ENCODE results near the gene OXSR1. TPM values are rescaled to one million over a fixed set of nuclear protein-coding genes. Genes with fewer than 3 reads are reported as not detected.

The OXSR1 gene
- 10 to 100 TPM; 47.5 to 48.5 TPM for total RNA-seq

DNA sequence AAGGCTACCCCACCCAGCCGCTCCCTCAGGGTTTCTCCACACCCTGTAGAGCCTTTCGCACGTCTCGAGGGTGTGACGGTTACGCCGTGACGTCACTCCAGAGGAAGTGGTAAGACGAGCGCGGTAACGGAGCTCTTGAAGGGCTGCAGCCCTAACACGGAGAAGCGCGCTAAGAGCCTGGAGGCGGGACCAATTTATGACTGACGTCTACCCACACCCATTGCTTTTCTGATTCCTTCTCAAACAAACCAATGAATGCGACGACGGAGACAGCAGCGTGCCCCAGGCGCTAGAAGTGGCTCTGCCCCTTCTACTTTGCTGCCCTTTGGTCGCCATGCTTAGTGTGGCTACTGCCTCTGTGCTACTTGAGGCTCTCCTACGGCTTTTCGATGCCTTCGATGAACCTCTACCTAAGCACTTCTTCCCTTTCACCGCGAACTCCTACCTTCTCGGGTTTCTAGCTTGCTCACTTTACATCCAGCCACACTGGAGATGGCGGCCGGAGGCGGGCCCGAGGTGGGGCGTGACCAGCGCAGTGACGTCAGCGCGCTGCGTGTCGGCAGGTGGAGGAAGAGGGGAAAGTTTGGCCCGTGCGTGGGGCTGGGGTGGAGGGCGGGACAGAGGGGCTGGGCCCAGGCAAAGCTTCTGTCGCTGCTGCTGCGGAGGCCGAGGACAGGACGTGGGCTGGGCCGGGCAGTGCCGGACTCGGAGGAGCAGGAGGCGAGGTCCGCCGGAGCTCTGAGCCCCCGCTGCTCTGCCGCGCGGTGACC lies at the start of gene OXSR1:
TSS of gene OXSR1 (plus strand) at position 586 of the 770 bp plus-strand sequence. CDS start 340 bp downstream, outside the sequence.
- Mint-ChIP-seq H3K36me3 (peaks cover 12% of the 10 kb centered on the region), H3K27ac (peak within 1 kb of the TSS; percentile 99), H3K4me3 (peak within 1 kb of the TSS; percentile 96), H3K9me3 (no peaks in the 10 kb centered on the region), H3K4me1 (ENCODE audit: low read depth) (peaks cover 39% of the 10 kb centered on the region), H3K27me3 (no peaks in the 10 kb centered on the region)
- intact Hi-C loops (cut with micrococcal nuclease) = loop anchor here (1.0 to 10.0 kb wide), 8 partner anchors 9 to 1170 kb away; partner anchors contain the start of genes ACAA1, EPM2AIP1, MLH1 and XYLB
- ChIA-PET CTCF (interaction anchor here (1.1 to 4.0 kb wide), 8 partner anchors 12 to 486 kb away, joined by 3 to 20 read pairs (median 4); partner anchors contain the start of genes ACAA1, MYD88 and XYLB), POLR2A (interaction anchor here (0.6 to 4.2 kb wide), 15 partner anchors 11 to 331 kb away, joined by 3 to 70 read pairs (median 3); partner anchors contain the start of genes ACAA1, EXOG, MYD88 and PLCD1)
- DNase-seq = peak; percentile 98

DNA sequence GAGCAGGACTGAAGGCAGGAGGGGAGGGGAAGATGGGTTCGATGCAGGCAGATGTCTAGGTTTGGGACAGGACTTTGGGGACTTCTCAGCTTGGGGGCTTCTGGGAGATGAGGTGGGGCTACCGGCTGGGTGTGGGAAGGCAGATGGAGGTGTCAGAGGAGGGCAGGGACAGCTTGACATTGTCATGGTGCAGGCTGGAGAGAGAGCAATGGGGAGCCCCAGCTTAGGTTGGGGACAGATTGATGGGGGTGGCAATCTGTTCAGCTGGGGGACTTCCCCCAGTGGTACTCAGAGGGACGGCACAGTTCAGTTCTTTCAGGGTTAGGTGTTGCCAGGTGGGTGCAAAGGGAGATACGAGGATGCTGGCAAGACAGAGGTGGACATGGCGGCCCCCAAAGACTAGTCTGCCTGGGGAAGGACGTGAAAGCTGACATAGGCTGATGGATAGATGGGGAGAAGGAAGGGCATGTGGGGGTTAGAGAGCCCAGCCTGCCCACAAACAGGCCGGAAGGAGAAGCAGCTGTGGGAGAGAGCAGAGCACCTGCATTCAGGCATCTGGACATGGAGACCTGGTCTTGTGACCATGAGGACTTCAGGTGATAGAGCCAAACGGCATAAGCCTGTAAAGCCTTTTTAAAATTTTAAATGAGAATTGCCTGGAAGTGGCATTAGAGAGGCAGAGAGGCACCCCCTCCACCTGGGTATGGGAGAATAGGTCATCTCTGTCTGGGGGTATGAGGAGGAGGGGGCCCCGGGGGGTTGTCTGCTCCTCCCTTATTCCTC lies 49.5 kb upstream of the OXSR1 start:
- Mint-ChIP-seq H3K27ac (no peak overlapping the region), H3K36me3 (peaks cover 5% of the 10 kb centered on the region), H3K4me1 (ENCODE audit: low read depth) (no peaks in the 10 kb centered on the region), H3K4me3 (no peak overlapping the region), H3K27me3 (no peaks in the 10 kb centered on the region), H3K9me3 (no peaks in the 10 kb centered on the region)
- intact Hi-C loops (cut with micrococcal nuclease) = loop anchor here (5.0 to 10.0 kb wide), 3 partner anchors 141 to 361 kb away; partner anchors contain the start of gene XYLB
- CTCF ChIA-PET = interaction anchor here (0.7 to 5.2 kb wide), 6 partner anchors 8 to 406 kb away, joined by 3 to 41 read pairs (median 4); partner anchors contain the start of gene XYLB
- POLR2A ChIA-PET = interaction anchor here (1.2 kb wide), 1 partner anchor 50 kb away, joined by 3 read pairs; no protein-coding TSS in a partner anchor
- no peak for DNase-seq

DNA sequence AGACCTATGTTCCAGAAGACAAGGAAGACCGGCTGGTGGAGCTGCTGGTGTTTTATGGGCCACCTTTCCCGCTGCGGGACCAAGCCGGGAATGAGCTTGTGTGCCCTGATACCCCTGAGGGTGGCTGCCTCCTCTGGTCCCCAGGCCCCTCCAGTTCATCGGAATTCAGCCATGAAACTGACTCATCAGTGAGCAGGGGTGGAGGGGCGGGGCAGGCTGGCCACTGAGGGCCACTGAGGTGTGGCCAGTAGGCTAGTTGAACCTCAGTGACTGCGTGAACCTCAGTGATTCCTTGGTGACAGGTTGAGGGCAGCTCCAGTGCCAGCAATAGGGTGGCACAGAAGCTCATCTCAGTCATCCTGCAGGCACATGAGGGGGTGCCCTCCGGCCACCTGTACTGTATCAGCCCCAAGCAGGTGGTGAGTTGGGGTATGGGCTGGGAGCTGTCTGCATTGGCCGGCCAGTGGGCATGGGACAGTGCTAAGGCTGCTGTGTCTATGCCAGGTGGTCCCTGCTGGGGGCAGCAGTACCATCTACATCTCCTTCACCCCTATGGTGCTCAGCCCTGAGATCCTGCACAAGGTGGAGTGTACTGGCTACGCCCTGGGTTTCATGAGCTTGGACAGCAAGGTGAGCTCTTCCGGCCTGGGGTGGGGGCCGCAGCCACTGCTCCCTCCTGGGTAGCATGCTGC lies 48.7 kb upstream of the OXSR1 start:
- H3K36me3 Mint-ChIP-seq = peaks cover 8% of the 10 kb centered on the region
- H3K27ac Mint-ChIP-seq = no peak overlapping the region

DNA sequence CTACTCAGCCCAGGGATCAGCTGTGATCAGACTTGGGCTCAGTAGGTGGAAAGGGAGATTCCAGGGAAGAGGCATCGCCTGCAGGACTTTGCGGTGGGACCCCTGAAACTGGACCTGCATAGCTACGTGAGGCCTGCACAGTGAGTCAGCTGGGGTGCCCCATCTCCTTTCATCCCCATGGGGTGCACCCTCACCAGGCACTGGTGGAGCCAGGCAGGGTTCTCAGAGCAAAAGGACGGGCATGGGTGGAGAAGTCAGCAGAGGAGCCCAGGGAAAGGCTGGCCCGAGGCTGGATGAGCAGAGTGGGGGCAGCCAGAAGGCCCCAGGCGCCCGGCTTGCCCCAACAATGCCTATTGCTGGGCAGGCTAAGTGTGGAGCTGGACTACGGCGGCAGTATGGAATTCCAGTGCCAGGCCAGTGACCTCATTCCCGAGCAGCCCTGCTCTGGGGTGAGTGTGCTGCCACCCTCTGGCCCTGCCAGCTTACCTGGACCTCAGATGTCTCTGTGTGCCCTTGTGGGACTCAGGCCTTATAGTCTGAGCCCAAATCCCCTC lies 48.1 kb upstream of the OXSR1 start:
- Mint-ChIP-seq H3K4me1 (ENCODE audit: low read depth) (no peaks in the 10 kb centered on the region), H3K36me3 (peaks cover 12% of the 10 kb centered on the region), H3K27me3 (no peaks in the 10 kb centered on the region), H3K4me3 (no peak overlapping the region), H3K9me3 (no peaks in the 10 kb centered on the region), H3K27ac (no peak overlapping the region)
- intact Hi-C loops (cut with micrococcal nuclease) = loop anchor here (5.0 to 10.0 kb wide), 3 partner anchors 142 to 360 kb away; partner anchors contain the start of gene XYLB
- CTCF ChIA-PET = interaction anchor here (0.6 to 5.2 kb wide), 17 partner anchors 20 to 404 kb away, joined by 3 to 41 read pairs (median 3); partner anchors contain the start of genes ACAA1 and XYLB
- DNase-seq = no peak
- POLR2A ChIA-PET = interaction anchor here (1.0 kb wide), 1 partner anchor 339 kb away, joined by 3 read pairs; no protein-coding TSS in a partner anchor

More for the DNA sequence above, 48.7 kb upstream of the OXSR1 start:
- ChIA-PET POLR2A (no interaction called here), CTCF (interaction anchor here (0.6 to 5.2 kb wide), 11 partner anchors 8 to 405 kb away, joined by 3 to 41 read pairs (median 3); partner anchors contain the start of gene XYLB)
- H3K27me3 Mint-ChIP-seq = no peaks in the 10 kb centered on the region
- no peaks in the 10 kb centered on the region for H3K4me1 Mint-ChIP-seq (ENCODE audit: low read depth)
- intact Hi-C loops (cut with micrococcal nuclease) = loop anchor here (5.0 to 10.0 kb wide), 3 partner anchors 142 to 361 kb away; partner anchors contain the start of gene XYLB
- DNase-seq = no peak
- H3K9me3 Mint-ChIP-seq = no peaks in the 10 kb centered on the region
- H3K4me3 Mint-ChIP-seq = no peak overlapping the region

DNA sequence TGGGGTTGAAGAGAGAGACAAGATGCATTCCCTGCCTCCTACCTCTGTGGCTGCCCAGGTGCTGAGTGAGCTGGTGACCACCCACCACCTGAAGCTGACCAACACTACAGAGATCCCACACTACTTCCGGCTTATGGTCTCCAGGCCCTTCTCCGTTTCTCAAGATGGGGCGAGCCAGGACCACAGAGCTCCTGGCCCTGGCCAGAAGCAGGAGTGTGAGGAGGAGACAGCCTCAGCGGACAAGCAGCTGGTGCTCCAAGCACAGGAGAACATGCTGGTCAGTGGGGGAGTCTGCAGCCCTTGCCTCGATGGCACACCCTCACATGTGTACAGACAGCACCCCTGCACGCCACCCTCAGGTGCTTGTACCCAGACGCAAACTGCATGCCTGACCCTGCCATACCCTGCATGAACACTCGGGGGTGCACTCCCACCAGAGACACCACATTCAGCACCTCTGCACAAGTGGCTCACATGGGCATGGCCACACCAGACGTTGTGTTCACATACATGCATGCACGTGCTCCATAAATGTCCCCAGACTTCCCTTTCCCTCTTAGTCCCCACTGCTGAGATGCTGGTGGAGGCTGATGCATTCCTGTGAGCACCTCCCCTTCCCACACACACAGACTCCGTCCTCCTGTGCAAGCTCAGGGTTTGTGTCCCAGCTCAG lies 47.5 kb upstream of the OXSR1 start:
- no peaks in the 10 kb centered on the region for H3K4me1 Mint-ChIP-seq (ENCODE audit: low read depth)
- H3K4me3 Mint-ChIP-seq = no peak overlapping the region
- H3K27me3 Mint-ChIP-seq = no peaks in the 10 kb centered on the region
- intact Hi-C loops (cut with micrococcal nuclease) = loop anchor here (5.0 to 10.0 kb wide), 3 partner anchors 143 to 359 kb away; partner anchors contain the start of gene XYLB
- CTCF ChIA-PET = interaction anchor here (0.6 to 5.2 kb wide), 22 partner anchors 8 to 404 kb away, joined by 3 to 41 read pairs (median 3); partner anchors contain the start of genes ACAA1, EXOG and XYLB
- peak; percentile 85 for DNase-seq
- H3K9me3 Mint-ChIP-seq = no peaks in the 10 kb centered on the region
- peaks cover 13% of the 10 kb centered on the region for H3K36me3 Mint-ChIP-seq
- no peak overlapping the region for H3K27ac Mint-ChIP-seq
- POLR2A ChIA-PET = interaction anchor here (0.5 to 1.0 kb wide), 2 partner anchors 338 to 933 kb away, joined by 3 read pairs; no protein-coding TSS in a partner anchor

DNA sequence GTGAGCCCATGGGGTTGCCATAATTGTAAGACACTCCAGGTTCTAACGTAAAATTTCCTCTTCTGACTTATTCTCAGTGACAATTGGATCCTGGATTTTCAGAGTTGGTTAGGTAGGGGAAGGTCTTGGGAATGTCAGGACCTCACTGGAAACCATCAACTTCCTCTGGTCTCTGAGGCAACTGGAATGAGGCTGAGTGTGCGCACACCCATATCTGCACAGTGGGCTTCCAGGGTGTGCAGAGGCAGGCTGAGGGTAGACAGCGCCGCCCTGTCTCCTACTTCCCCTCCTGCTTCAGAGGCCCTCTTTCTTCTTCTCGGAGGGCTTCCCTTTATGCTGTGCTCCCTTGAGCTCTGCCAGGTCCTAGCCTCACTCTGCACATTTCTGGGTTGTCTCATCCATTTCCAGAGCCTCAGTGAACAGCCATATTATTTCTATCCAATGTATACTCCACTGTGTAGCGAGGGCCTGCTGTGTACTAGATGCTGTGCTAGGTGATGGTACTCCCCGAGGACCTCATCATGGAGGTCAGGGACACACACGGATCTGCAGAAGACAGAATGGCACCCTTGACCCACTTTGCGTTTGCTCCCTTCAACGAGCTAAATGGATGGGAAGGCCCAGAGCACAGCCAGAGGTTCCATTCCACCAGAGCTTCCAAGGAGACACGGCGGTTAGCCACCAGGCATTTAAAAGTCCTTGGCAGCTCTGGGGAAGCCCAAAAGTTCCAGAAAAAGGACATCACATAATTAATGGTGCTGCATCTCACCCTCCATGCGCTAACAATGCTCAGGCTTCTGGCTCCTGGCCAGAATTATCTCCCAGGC lies 46.7 kb upstream of the OXSR1 start:
- H3K4me3 Mint-ChIP-seq = no peak overlapping the region
- DNase-seq = no peak
- H3K36me3 Mint-ChIP-seq = peaks cover 17% of the 10 kb centered on the region
- no peak overlapping the region for H3K27ac Mint-ChIP-seq
- intact Hi-C loops (cut with micrococcal nuclease) = loop anchor here (5.0 to 10.0 kb wide), 3 partner anchors 144 to 359 kb away; partner anchors contain the start of gene XYLB
- H3K4me1 Mint-ChIP-seq (ENCODE audit: low read depth) = no peaks in the 10 kb centered on the region
- H3K9me3 Mint-ChIP-seq = no peaks in the 10 kb centered on the region
- POLR2A ChIA-PET = interaction anchor here (1.0 kb wide), 1 partner anchor 337 kb away, joined by 3 read pairs; no protein-coding TSS in a partner anchor
- CTCF ChIA-PET = interaction anchor here (0.6 to 5.2 kb wide), 17 partner anchors 9 to 403 kb away, joined by 3 to 41 read pairs (median 3); partner anchors contain the start of genes ACAA1, EXOG and XYLB
- H3K27me3 Mint-ChIP-seq = no peaks in the 10 kb centered on the region

DNA sequence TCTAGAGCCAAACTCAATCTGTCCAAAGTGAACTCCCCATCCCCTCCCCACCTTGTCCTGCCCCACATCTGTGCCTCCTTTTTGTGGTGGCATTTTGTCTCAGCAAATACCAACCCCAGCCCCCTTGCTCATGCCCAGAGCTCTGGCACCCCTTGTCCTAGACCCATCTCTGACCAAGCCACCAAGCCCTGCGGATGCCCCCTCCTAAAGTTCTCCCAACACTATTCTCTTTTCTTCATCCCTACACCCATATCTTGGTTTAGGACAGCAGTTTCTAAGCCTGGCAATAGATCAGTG lies 46.1 kb upstream of the OXSR1 start:
- H3K9me3 Mint-ChIP-seq = no peaks in the 10 kb centered on the region
- intact Hi-C loops (cut with micrococcal nuclease) = loop anchor here (5.0 to 10.0 kb wide), 3 partner anchors 144 to 358 kb away; partner anchors contain the start of gene XYLB
- CTCF ChIA-PET = interaction anchor here (0.7 to 5.2 kb wide), 5 partner anchors 162 to 377 kb away, joined by 3 to 41 read pairs (median 3); partner anchors contain the start of genes EXOG and XYLB
- H3K27me3 Mint-ChIP-seq = no peaks in the 10 kb centered on the region
- peaks cover 17% of the 10 kb centered on the region for H3K36me3 Mint-ChIP-seq
- no peak for DNase-seq
- POLR2A ChIA-PET = no interaction called here
- H3K4me1 Mint-ChIP-seq (ENCODE audit: low read depth) = no peaks in the 10 kb centered on the region
- H3K4me3 Mint-ChIP-seq = no peak overlapping the region
- H3K27ac Mint-ChIP-seq = no peak overlapping the region

DNA sequence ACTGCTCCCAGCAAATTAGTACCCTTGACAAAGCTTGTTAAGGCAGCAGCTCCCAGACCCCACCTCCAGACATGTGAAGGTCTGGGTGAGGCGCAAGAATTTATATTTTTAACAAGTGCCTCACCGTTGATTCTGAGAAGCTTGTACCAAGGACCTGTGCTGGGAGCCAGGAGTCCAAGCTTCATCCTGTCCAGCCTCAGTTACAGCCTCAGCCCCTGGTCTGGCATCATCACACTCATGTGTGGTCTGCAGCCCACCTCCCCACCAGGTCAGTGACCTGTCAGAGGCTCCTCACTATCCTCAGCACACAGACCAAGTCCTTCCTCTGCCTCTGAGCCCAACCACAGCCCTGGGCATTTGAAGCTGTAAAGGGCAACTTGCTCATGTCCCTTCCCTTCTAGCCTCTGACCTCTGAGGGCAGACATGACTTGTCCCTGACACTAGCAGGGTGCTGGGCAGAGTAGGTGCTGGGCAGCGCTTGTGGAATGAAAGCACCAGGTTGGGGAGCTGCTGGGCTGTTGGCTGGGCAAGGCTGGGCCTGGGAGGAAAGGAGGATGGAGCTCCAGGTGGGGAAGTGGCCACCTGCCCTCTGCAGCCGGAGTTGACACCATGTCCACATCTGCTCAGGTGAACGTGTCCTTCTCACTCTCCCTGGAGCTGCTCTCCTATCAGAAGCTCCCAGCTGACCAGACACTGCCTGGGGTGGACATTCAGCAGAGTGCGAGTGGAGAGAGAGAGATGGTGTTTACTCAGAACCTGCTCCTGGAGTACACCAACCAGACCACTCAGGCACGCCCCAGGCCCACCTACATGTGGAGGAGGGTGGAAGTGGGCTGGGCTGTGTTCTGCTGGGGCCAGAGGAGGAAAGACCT lies 45.3 kb upstream of the OXSR1 start:
- no peak overlapping the region for H3K27ac Mint-ChIP-seq
- CTCF ChIA-PET = interaction anchor here (0.8 to 5.2 kb wide), 3 partner anchors 72 to 360 kb away, joined by 3 to 41 read pairs (median 3); partner anchors contain the start of gene XYLB
- H3K9me3 Mint-ChIP-seq = no peaks in the 10 kb centered on the region
- POLR2A ChIA-PET = no interaction called here
- H3K27me3 Mint-ChIP-seq = no peaks in the 10 kb centered on the region
- no peak for DNase-seq
- H3K4me1 Mint-ChIP-seq (ENCODE audit: low read depth) = no peaks in the 10 kb centered on the region
- H3K4me3 Mint-ChIP-seq = no peak overlapping the region
- peaks cover 21% of the 10 kb centered on the region for H3K36me3 Mint-ChIP-seq
- intact Hi-C loops (cut with micrococcal nuclease) = loop anchor here (5.0 to 10.0 kb wide), 3 partner anchors 145 to 357 kb away; partner anchors contain the start of gene XYLB

Measured in activated CD4-positive, alpha-beta memory T cell treated with anti-CD3 and anti-CD28 coated beads for 36 hours (primary cell).